A673 (cell line): ENCODE results near the gene FAAP20.

Experiments
- EZH2 ChIP-seq: fragments of 200-600 bp; sonication (generic); IDR thresholded peaks from 2 replicates; pipeline ENCODE4 v1.6.1; 2017; ENCODE audit warnings: borderline replicate concordance, low read depth, mild to moderate bottlenecking, mixed read lengths, antibody characterized with exemption, low read length; ENCODE audit not compliant: poor library complexity, severe bottlenecking
- TF ChIP-seq, protein P1 (sequence below): fragments of 300-800, 200-600 bp; sonication (generic); conservative IDR thresholded peaks from 2 replicates; pipeline ENCODE4 v1.5.1; 2017; ENCODE audit warnings: low read depth, mild to moderate bottlenecking, antibody characterized with exemption, low read length, moderate library complexity, mixed read lengths

DNA sequence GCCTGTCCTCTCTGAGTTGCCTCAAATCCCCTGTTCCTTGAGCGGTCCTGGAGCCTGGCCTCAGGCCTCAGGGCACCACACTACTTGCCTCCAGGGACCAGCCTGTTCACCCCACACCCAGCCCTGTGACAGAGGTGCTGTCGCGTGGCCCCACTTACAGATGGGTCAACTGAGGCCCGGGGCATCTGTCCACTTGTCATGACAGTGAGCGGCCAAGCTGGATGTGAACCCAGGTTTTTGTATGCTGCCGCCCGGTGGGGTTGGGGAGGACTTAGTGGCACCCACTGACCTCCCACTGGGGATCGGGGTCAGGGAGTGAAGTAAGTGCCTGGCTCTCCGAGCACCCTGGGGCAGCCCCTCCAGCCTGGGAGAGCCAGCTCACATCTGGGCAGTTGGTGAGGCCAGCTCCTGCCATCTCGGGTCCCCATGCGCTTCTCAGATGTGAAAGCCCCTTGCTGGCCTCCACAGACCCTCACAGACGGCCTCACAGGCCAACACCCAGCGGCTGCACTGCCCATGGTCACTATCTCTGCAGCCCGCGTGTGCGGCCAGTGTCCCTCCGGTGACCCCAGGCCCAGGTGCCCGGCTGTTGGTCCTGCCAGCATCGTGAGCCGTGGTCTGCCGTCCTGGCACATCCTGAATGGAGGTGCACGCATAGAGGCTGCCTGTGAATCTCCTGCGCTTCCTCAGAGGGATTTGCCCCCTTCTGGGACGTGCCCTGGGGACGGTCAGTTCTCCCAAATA, 9.3 kb upstream of the FAAP20 start:
- TF ChIP-seq, protein P1, sequence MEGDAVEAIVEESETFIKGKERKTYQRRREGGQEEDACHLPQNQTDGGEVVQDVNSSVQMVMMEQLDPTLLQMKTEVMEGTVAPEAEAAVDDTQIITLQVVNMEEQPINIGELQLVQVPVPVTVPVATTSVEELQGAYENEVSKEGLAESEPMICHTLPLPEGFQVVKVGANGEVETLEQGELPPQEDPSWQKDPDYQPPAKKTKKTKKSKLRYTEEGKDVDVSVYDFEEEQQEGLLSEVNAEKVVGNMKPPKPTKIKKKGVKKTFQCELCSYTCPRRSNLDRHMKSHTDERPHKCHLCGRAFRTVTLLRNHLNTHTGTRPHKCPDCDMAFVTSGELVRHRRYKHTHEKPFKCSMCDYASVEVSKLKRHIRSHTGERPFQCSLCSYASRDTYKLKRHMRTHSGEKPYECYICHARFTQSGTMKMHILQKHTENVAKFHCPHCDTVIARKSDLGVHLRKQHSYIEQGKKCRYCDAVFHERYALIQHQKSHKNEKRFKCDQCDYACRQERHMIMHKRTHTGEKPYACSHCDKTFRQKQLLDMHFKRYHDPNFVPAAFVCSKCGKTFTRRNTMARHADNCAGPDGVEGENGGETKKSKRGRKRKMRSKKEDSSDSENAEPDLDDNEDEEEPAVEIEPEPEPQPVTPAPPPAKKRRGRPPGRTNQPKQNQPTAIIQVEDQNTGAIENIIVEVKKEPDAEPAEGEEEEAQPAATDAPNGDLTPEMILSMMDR = no peak
- TF ChIP-seq EZH2 = no peak
